T-helper 9 cell (primary cell): Measurements from ENCODE around the gene TMSB10.
"Not testable (repeated sequence)": the region's sequence is repeated elsewhere in the genome, so short reads cannot be mapped to it uniquely, and the experiment has no call there.

Experiments used
- DNase-seq: peaks from one replicate; pipeline ENCODE4 v3.0.0-alpha.2; 2020
- total RNA-seq, 2 donors: gene quantifications; one replicate each; lab custom pipeline; 2026; lab: John Stamatoyannopoulos, UW

TMSB10 gene
- total RNA-seq: 775 to 801 reads per million in 2 donors

DNA sequence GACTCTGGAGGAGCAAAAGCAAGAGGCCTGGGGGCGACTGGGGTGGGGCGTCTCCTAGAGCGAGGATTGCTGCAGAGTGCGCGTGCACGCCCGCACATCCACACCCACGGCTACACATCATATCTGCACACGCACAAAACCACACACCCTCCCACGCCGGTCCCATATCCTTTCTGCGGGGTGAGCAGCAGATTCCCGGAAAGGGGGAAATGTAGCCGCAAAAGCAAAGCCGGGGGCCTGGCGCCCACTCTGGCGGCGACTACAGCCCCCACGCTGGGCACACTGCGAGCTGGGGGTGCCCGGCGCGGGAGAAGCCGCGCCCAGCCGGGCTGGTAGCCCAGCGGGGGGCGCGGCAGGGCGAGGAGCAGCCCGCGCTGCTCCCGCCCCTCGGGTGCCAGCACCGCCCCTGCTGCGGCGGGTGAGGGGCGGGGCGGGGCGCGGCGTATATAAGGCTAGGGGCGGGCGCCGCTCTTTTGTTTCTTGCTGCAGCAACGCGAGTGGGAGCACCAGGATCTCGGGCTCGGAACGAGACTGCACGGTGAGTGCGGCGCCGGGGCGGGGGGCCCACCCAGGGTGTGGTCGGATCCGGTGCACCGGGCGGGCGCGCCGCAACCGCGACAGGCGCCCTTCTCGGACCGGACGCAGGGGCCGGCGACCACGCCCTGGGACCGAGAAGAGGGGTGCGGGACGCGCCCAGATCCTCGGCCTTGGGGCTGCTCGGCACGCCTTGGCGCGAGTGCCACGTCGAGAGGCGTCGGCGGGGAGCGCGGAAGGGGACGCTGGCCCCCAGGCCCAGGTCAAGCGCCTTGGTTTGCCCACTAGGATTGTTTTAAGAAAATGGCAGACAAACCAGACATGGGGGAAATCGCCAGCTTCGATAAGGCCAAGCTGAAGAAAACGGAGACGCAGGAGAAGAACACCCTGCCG lies at the start of gene TMSB10:
Gene TMSB10 (plus strand): TSS at position 476 of the 927 bp plus-strand sequence.
- peak; percentile 89 for DNase-seq

DNA sequence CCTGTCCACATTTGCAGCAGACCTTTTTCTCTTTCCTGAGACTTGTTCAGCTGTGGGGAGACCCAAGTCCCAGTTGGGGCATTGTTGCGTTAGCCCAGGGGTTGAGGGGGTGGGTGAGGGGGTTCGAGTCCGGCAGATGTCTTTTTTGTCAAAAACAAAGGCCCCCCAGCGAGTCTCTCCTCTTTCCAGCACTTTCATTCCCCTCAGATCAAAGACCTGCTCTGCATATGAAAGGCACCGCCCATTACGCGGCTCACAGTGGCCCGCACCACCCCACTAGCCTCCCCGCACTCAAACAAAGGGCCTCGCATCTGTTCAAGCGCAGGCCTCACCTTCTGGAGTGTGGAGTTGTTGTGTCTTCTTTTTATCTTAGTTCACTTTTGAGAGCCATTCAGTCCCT lies 49.7 kb upstream of the TMSB10 start:
- DNase-seq: no peak

DNA sequence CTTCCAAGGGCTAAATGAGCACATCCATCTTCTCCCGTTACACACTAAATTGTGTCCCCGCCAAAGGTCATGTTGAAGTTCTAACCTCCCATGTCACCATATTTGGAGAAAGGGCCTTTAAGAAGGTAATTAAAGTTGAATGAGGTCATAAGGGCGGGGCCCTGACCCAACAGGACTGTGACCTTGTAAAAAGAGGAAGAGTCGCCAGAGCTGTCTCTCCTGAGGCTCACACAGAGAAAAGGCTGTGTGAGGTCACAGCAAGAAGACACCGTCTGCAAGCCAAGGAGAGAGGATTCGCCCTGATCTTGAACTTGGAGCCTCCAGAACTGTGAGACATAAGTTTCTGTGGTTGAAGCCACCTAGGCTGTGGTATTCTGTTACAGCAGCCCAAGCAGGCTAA lies 48.7 kb upstream of the TMSB10 start:
- no peak for DNase-seq

GRCh38 chr2:84857566-84857965 lies 47.9 kb upstream of the TMSB10 start:
- no peak for DNase-seq

GRCh38 chr2:84858123-84858522 lies 47.3 kb upstream of the TMSB10 start:
- no peak for DNase-seq

DNA sequence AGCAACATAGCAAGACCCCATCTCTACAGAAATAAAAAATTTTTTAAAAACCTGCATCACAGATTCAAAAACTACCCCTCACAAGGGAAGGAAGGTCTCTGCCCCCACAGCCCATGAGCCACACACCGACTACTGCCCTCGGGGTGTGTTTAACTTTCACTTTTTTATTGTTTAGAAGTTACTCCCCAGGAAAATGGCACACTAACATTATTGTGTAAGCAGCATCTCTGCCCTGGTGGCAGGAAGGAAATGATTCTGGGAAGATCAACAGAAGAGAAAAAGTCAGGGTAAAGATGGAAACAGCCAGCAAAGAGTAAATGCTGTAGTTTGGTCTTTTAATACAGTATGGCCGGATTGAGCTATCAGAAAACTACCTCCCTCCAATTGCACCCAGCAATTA lies 46.5 kb upstream of the TMSB10 start:
- DNase-seq: no peak

DNA sequence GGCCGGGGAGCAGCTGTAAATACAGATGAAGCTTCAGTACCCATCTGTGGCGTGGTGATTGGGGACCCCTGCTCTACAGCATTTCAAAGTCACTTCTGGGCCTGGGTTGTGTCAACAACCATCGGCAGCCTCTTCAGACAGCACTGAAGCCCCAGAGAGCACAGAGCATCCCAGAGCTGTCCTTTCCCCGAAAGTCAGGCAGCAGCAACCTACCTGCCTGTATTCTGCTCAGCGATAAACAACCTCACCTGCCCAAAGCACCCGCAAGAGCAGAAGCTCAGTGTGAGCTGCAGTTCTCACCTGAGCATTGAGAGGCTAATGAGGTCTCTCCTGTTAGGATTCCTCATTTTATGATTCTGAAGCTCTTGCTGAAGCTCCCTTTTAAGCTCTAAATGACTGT lies 43.9 kb upstream of the TMSB10 start:
- DNase-seq: no peak

GRCh38 chr2:84862006-84862405 lies 43.5 kb upstream of the TMSB10 start:
- DNase-seq: no peak

GRCh38 chr2:84865181-84865783 lies 40.2 kb upstream of the TMSB10 start:
- no peak for DNase-seq

GRCh38 chr2:84866122-84866521 lies 39.3 kb upstream of the TMSB10 start:
- DNase-seq: no peak

GRCh38 chr2:84868327-84868726 lies 37.1 kb upstream of the TMSB10 start:
- DNase-seq: not testable (repeated sequence)

GRCh38 chr2:84870306-84870705 lies 35.1 kb upstream of the TMSB10 start:
- no peak for DNase-seq

DNA sequence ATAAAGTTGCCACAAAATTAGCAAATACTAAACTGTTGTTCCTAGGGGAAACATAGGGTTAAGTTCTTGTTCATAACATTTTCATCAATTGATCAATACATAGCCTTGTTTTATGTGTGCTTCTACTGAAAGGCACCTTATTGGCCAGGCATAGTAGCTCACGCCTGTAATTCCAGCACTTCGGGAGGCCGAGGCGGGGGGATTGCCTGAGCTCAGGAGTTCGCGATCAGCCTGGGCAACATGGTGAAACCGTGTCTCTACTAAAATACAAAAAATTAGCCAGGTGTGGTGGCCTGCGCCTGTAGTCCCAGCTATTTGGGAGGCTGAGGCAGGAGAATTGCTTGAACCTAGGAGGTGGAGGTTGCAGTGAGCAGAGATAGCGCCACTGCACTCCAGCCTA lies 32.8 kb upstream of the TMSB10 start:
- DNase-seq: not testable (repeated sequence)

DNA sequence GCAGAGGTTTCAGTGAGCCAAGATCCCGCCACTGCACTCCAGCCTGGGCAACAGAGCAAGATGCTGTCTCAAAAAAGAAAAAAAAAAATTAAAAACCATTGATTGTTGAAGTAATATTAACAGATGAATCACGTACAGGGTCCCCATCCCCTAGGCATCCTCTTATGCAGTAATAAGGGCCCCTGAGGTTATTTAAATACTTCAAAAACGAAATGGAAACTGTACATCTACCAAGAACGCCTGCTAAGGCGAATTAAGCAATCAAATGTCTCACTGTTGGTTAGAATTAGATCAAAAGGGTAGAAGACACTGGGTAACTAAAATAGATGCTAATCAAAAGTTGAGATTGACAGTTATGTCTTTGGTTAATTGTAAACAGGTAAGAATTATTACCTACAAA lies 32.1 kb upstream of the TMSB10 start:
- DNase-seq: no peak

DNA sequence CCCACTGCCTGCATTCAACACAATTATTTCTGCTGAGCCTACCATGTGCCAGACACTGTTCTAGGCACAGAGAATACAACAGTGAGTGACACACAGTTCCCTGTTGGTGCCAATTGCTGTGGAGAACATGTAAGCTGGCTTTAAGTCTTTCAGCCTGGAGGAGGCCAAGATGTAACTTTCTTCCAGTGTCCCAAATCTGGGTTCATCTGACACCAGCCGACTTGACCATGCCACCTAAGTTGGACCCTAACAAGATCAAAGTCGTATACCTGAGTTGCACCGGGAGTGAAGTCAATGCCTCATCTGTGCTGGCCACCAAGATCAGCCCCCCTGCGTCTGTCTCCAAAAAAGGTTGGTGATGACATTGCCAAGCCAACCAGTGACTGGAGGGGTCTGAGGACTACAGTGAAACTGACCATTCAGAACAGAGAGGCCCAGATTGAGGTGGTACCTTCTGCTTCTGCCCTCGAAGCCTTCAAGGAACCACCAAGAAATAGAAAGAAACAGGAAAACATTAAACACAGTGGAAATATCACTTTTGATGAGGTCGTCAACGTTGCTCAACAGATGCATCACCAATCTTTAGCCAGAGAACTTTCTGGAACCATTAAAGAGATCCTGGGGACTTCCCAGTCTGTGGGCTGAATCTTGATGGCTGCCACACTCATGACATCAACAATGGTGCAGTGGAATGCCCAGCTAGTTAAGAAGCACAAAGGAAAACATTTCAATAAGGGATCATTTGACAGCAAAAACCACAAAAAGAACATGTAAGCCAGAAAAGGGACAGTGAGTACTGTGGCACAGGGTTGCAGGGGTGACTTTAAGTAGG lies 30.9 kb upstream of the TMSB10 start:
- no peak for DNase-seq

- DNase-seq: no peak
These were observed 30.3 kb upstream of the TMSB10 start for GRCh38 chr2:84875213-84875560.

- DNase-seq: not testable (repeated sequence)
These were observed 29.8 kb upstream of the TMSB10 start for GRCh38 chr2:84875619-84876018.

GRCh38 chr2:84876369-84876768 lies 29.1 kb upstream of the TMSB10 start:
- no peak for DNase-seq

GRCh38 chr2:84878459-84878858 lies 27.0 kb upstream of the TMSB10 start:
- DNase-seq: no peak

DNA sequence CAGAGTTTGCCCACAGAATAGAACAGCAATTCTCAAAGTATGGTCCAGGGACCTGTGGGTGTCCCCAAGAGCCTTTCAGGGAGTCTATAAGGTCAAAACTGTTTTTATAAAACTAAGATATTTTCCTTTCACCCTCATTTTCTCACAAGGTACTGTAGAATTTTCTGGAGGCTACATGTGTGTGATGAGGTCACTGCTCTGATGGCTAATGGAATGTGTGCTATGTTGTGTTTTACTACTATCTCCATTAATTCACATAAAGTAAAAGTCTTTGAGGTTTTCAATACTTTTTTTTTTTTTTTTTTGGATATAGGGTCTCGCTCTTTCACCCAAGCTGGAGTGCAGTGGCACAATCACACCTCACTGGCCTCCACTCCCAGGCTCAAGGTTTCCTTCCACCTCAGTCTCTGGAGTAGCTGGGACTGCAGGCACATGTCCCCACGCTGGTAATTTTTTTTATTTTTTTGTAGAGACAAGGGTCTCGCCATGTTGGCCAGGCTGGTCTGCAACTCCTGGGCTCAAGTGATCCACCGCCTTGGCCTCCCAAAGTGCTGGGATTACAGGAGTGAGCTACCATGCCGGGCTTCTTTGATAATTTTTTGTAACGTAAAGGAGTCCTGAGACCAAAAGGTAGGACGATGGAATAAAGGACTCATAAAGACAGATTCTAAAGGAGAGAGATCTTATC lies 26.4 kb upstream of the TMSB10 start:
- no peak for DNase-seq

- no peak for DNase-seq
These were observed 25.7 kb upstream of the TMSB10 start for GRCh38 chr2:84879584-84880394.

GRCh38 chr2:84880395-84880644 lies 25.1 kb upstream of the TMSB10 start:
- no peak for DNase-seq
